T47D (cell line): ENCODE results near the gene GMDS.
"Not testable (repeated sequence)": the region's sequence is repeated elsewhere in the genome, so short reads cannot be mapped to it uniquely, and the experiment has no call there.

Experiments
- DNase-seq, 2 experiments: peaks; one replicate each; pipeline versions ENCODE4 v3.0.0 to v3.0.0-alpha.2; 2011 to 2012; ENCODE audit warnings: low read depth in 1 of 2, low spot score in 1 of 2
- JUND ChIP-seq: IDR thresholded peaks from 2 replicates; pipeline ENCODE4 v1.6.1; 2012; ENCODE audit warnings: low read depth
- in situ Hi-C: cut with HindIII; loops from 2 replicates; pipeline ENCODE4 v1.10.0; 2016; ENCODE audit warnings: low sequenced_read_pairs, low pct_unique_long_range_greater_than_20kb

The GMDS gene

DNA sequence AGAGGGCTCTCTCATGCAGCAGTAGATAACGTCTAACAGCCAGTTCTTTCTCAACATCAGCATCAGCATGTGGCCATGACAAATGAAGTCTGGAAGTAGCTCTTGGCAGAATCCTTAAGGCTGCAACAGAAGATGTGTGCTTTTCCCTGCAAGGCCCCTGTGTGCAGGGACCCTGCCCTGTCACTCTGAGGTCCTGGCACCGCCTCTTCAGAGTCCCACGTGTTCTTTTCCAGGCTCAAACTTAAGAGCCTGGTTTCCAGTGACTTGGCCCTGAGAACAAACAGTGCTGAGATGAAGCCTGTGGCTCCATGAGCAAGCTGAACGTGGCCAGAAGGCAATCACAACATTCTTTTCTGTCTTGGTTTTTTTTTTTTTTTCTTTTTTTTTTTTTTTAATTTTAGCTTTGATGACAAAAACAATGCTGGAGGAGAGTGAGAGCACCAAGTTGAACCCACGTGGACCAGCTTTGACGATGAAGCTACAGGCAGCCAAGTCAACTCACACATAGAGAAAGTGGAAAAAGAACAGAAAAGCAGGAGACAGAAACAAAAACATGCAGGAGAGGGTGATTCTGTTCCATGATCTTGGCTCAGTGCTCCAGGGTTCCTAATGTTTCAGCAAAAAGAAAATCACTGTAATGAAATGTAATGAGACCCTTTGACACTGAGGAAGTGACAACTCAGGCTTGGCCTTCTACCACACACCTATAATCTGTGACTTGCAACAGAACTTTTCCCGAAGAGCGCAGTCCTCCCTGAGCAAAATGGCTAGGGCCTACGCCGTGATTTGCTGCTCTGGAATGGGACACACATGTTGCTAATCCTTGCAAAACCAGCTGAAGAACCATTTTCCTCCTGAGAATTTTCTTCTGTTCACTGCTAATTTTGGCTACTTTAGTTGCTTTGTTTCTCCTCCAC lies 549.6 kb downstream of the GMDS start:
- TF ChIP-seq JUND, result no peak
- no peak for DNase-seq
- in situ Hi-C loops, result no loop called here

DNA sequence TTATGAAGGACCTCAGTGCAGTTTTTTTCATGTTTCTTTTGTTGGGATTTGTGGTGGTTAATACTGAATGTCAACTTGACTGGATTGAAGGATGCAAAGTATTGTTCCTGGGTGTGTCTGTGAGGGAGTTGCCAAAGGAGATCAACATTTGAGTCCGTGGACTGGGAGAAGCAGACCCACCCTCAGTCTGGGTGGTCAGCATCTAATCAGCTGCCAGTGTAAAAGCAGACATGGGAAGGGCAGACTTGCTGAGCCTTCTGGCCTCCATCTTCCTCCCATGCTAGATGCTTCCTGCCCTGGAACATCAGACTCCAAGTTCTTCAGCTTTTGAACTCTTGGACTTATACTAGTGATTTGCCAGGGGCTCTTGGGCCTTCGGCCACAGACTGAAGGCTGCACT lies 553.6 kb downstream of the GMDS start:
- DNase-seq, in situ Hi-C loops: not testable (repeated sequence)

- in situ Hi-C loops, DNase-seq: not testable (repeated sequence)
Observed at GRCh38 chr6:1690656-1691055, 554.7 kb downstream of the GMDS start.

GRCh38 chr6:1689141-1689540 lies 556.3 kb downstream of the GMDS start:
- no peak for TF ChIP-seq JUND
- DNase-seq, result no peak
- in situ Hi-C loops, result no loop called here

DNA sequence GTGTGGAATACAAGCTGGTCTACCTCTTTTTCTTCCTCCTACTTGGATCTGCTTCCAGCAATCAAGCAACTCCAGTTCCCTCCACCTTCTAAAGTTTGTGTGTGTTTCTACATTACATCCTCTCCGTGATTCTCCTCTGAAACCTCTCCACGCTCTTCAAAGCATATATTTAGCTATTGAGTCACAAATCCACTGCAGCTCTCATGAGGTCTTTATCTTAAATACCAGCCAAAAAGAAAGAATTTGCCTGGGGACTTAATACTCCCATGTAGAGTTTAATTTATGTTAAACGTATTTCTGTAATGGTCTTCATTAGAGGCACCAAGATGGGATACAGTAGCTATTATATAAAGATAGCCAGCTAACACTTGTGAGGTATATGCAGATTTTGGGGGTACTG lies 557.0 kb downstream of the GMDS start:
- no peak for TF ChIP-seq JUND
- in situ Hi-C loops, result no loop called here
- DNase-seq, result no peak

DNA sequence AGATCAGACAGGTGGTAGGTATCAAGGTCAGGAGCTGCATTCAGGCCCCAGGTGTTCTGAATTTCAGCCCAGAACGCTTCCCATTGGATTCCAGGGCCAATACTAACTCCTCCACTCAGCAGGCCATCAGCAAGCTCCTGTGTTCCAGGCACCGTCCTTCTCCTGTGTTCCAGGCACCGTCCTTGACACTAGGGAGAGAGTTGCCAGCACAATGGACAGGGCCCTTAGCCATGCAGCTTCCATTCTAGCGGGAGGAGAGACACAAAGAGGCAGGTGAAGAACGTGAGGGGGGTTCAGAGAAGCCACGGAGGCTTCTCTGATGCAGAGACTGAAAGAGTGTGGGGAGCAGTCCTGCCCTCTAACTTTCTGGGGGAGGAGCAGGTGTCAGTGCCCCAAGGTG lies 558.0 kb downstream of the GMDS start:
- DNase-seq, result no peak
- in situ Hi-C loops, result no loop called here
- no peak for TF ChIP-seq JUND

GRCh38 chr6:1686117-1687098 lies 559.0 kb downstream of the GMDS start:
- peak in 1 of 2 experiments; percentile 28 for DNase-seq
- TF ChIP-seq JUND, result no peak
- in situ Hi-C loops, result no loop called here

DNA sequence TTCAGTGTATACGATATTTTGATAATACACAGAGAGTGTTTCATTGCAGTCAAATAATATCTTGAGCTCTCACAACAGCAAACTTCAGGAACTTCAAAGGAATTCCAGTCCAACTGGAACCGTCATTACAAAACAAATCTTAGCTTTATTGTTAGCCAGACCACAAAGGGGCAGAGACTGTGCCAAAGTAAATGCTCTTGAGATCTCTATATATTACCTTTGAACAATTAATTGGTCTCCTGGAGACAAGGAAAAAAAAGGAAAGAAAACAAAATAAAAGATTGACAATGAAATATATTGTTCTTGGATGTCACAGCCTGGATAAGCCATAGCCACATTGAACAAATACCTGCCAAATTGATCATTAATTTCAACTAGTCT lies 565.7 kb downstream of the GMDS start:
- TF ChIP-seq JUND, result no peak
- peak in 1 of 2 experiments; percentile 77 for DNase-seq
- in situ Hi-C loops, result no loop called here

GRCh38 chr6:1679031-1679687 lies 566.2 kb downstream of the GMDS start:
- in situ Hi-C loops, result no loop called here
- DNase-seq, result peak in 1 of 2 experiments; percentile 25
- no peak for TF ChIP-seq JUND

DNA sequence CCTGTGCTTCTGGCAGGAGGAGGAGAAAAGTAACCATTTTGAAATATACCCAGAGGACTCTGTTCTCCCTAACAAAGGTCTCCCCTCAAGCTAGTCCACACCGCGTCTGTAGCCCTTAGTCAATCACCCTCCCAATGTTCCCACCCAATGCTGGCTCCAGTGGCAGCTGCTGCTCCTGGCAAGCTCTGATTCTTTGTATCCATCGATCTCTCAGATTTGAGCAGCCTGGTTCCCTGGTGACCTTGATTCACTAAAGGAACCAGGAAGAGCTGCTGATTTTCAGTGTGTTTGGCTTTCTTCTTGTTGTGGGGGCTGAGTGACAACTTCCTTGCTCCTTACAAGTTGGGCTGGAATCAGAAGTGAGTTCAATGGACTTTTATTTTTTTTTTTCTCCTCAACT lies 567.2 kb downstream of the GMDS start:
- no peak for DNase-seq
- in situ Hi-C loops, result no loop called here
- no peak for TF ChIP-seq JUND

DNA sequence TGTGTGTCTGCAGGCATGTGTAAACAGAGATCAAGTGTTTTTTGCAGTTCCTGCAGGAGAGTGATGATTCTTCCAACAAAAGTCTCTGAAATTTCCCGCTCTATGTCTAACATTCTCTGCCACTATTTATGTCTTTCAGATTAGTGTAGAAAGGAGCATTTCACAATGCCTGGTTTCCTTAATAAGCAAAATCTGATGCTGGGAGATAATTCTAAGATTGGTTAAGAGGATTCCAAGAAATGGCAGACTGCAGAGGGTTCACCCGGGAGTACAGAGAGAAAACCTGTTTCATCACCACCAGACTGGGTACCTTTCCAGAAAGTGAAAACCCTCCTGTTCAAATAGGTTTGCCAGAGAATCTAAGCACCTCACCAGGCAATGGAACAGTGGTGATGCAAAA lies 573.0 kb downstream of the GMDS start:
- in situ Hi-C loops, result no loop called here
- no peak for TF ChIP-seq JUND
- DNase-seq, result no peak

GRCh38 chr6:1670711-1671462 lies 574.5 kb downstream of the GMDS start:
- no peak for TF ChIP-seq JUND
- in situ Hi-C loops, result no loop called here
- DNase-seq, result peak in 1 of 2 experiments; percentile 70
